Mesenchymal stem cell (in vitro differentiated cells and primary cell): Measurements from ENCODE around the gene AHNAK.

ENCODE experiments used
- DNase-seq: peaks from one replicate; pipeline ENCODE4 v3.0.0-alpha.2; 2013
- H2AFZ ChIP-seq: one replicate; pipeline ENCODE4 v1.6.1; 2013; ENCODE audit warnings: low read depth, mild to moderate bottlenecking, control low read depth, inconsistent platforms, low read length, moderate library complexity
- H2AK5ac ChIP-seq: 2 replicates; pipeline ENCODE4 v1.6.1; 2013; ENCODE audit warnings: low read length, moderate library complexity, mild to moderate bottlenecking, inconsistent platforms; ENCODE audit not compliant: severe bottlenecking
- H2BK120ac ChIP-seq: one replicate; pipeline ENCODE4 v1.6.1; 2013; ENCODE audit warnings: low read depth, mild to moderate bottlenecking, inconsistent platforms, low read length, moderate library complexity
- H2BK12ac ChIP-seq, 2 experiments: one replicate each; pipeline ENCODE4 v1.6.1; 2013; ENCODE audit warnings: inconsistent platforms in 2 of 2, low read length in 2 of 2, mild to moderate bottlenecking in 2 of 2, moderate library complexity in 2 of 2, control low read depth in 1 of 2
- H2BK15ac ChIP-seq: one replicate; pipeline ENCODE4 v1.6.1; 2013; ENCODE audit warnings: mild to moderate bottlenecking, low read depth, inconsistent platforms; ENCODE audit not compliant: poor library complexity, severe bottlenecking
- H2BK5ac ChIP-seq: 2 replicates; pipeline ENCODE4 v1.6.1; 2013; ENCODE audit warnings: low read depth, mild to moderate bottlenecking, low read length, control low read depth, inconsistent platforms; ENCODE audit not compliant: poor library complexity, severe bottlenecking
- H3K14ac ChIP-seq, 2 experiments: one replicate each; pipeline ENCODE4 v1.6.1; 2013; ENCODE audit warnings: inconsistent platforms in 2 of 2, low read length in 2 of 2, control low read depth in 1 of 2, mild to moderate bottlenecking in 1 of 2, moderate library complexity in 1 of 2
- H3K18ac ChIP-seq, 2 experiments: one replicate each; pipeline ENCODE4 v1.6.1; 2013; ENCODE audit warnings: inconsistent platforms in 2 of 2, low read length in 2 of 2, control low read depth in 1 of 2, low read depth in 1 of 2, mild to moderate bottlenecking in 1 of 2
- H3K23ac ChIP-seq, 2 experiments: one replicate each; pipeline ENCODE4 v1.6.1; 2013; ENCODE audit warnings: inconsistent platforms in 2 of 2, low read length in 2 of 2, mild to moderate bottlenecking in 2 of 2, moderate library complexity in 2 of 2, control low read depth in 1 of 2
- H3K27ac ChIP-seq: 2 replicates; pipeline ENCODE4 v1.5.1; 2013; ENCODE audit warnings: mild to moderate bottlenecking, moderate library complexity, low read length, control low read depth, inconsistent platforms; ENCODE audit not compliant: poor library complexity, severe bottlenecking
- H3K27me3 ChIP-seq, 2 experiments: 2 replicates each; pipeline versions ENCODE4 v1.6.1 to v1.7.0; 2013; ENCODE audit warnings: low read length in 2 of 2, mild to moderate bottlenecking in 2 of 2, moderate library complexity in 2 of 2, control low read depth in 1 of 2, inconsistent platforms in 1 of 2; ENCODE audit not compliant: control insufficient read depth in 1 of 2, insufficient read depth in 1 of 2
- H3K36me3 ChIP-seq, 2 experiments: 2 replicates each; pipeline versions ENCODE4 v1.6.1 to v1.7.0; 2013; ENCODE audit warnings: low read length in 2 of 2, control low read depth in 1 of 2, inconsistent platforms in 1 of 2, low read depth in 1 of 2, mild to moderate bottlenecking in 1 of 2; ENCODE audit not compliant: insufficient read depth in 2 of 2, control insufficient read depth in 1 of 2
- H3K4ac ChIP-seq, 2 experiments: one replicate each; pipeline ENCODE4 v1.6.1; 2013; ENCODE audit warnings: inconsistent platforms in 2 of 2, low read length in 2 of 2, mild to moderate bottlenecking in 2 of 2, moderate library complexity in 2 of 2, control low read depth in 1 of 2, low read depth in 1 of 2
- H3K4me1 ChIP-seq: 2 replicates; pipeline ENCODE4 v1.6.1; 2013; ENCODE audit warnings: low read depth, low read length, control low read depth; ENCODE audit not compliant: control insufficient read depth, insufficient read depth
- H3K4me2 ChIP-seq: 2 replicates; pipeline ENCODE4 v1.6.1; 2013; ENCODE audit warnings: low read length, mild to moderate bottlenecking, inconsistent platforms; ENCODE audit not compliant: poor library complexity, severe bottlenecking
- H3K4me3 ChIP-seq, 2 experiments: 2 replicates each; pipeline versions ENCODE4 v1.5.1 to v1.7.0; 2013; ENCODE audit warnings: low read length in 2 of 2, mild to moderate bottlenecking in 2 of 2, control low read depth in 1 of 2, low read depth in 1 of 2; ENCODE audit not compliant: insufficient read depth in 1 of 2
- H3K79me1 ChIP-seq: replicated peaks from 2 replicates; pipeline ENCODE4 v1.6.1; 2013; ENCODE audit warnings: mild to moderate bottlenecking, control low read depth, low read length, inconsistent platforms; ENCODE audit not compliant: poor library complexity, severe bottlenecking
- H3K9ac ChIP-seq: 2 replicates; pipeline ENCODE4 v1.7.0; 2013; ENCODE audit warnings: mild to moderate bottlenecking, low read length, moderate library complexity
- H3K9me3 ChIP-seq: 2 replicates; pipeline ENCODE4 v1.7.0; 2013; ENCODE audit warnings: mild to moderate bottlenecking, low read length; ENCODE audit not compliant: control insufficient read depth
- H4K8ac ChIP-seq: one replicate; pipeline ENCODE4 v1.6.1; 2013; ENCODE audit warnings: inconsistent platforms, mild to moderate bottlenecking, low read length, moderate library complexity
- H4K91ac ChIP-seq: one replicate; pipeline ENCODE4 v1.6.1; 2013; ENCODE audit warnings: mild to moderate bottlenecking, low read length, inconsistent platforms
- WGBS: methylation state at CpG from one replicate; pipeline ENCODE4 v1.1.7; 2013; ENCODE audit warnings: mixed read lengths; 5-methylcytosine and 5-hydroxymethylcytosine counted together

Gene AHNAK

GRCh38 chr11:62535802-62536201, 10.8 kb downstream of the AHNAK start:
- Histone ChIP-seq H2AFZ (no peak overlapping the region), H4K91ac (peak overlapping the region; percentile 41), H3K79me1 (peaks cover 4% of the 10 kb centered on the region), H3K4me3 (no peak overlapping the region), H4K8ac (peak overlapping the region; percentile 29), H3K4ac (no peak overlapping the region), H3K36me3 (peaks cover 62 to 73% of the 10 kb centered on the region in 2 experiments), H3K18ac (no peak overlapping the region), H3K27ac (peak overlapping the region; percentile 12), H2AK5ac (no peak overlapping the region), H3K4me2 (no peak overlapping the region), H2BK5ac (no peak overlapping the region), H2BK120ac (no peak overlapping the region), H3K23ac (no peak overlapping the region), H2BK15ac (no peak overlapping the region), H3K27me3 (no peaks in the 10 kb centered on the region), H3K14ac (no peak overlapping the region), H3K9ac (peak overlapping the region; percentile 16), H3K4me1 (peaks cover 48% of the 10 kb centered on the region), H3K9me3 (no peaks in the 10 kb centered on the region), H2BK12ac (no peak overlapping the region)
- WGBS: 94% methylated on average over 12 of the region's 12 CpGs
- DNase-seq: no peak

GRCh38 chr11:62534779-62535545, 11.6 kb downstream of the AHNAK start:
- Histone ChIP-seq H2BK5ac (no peak overlapping the region), H2BK120ac (no peak overlapping the region), H3K14ac (no peak overlapping the region), H3K4ac (no peak overlapping the region), H2AFZ (no peak overlapping the region), H2BK12ac (no peak overlapping the region), H3K4me1 (peaks cover 41% of the 10 kb centered on the region), H3K79me1 (peaks cover 8% of the 10 kb centered on the region), H4K91ac (peak overlapping the region; percentile 25), H3K23ac (no peak overlapping the region), H3K27ac (no peak overlapping the region), H4K8ac (no peak overlapping the region), H3K18ac (no peak overlapping the region), H3K4me3 (no peak overlapping the region), H3K9ac (no peak overlapping the region), H2BK15ac (peak overlapping the region; percentile 54), H2AK5ac (no peak overlapping the region), H3K4me2 (no peak overlapping the region), H3K27me3 (no peaks in the 10 kb centered on the region), H3K36me3 (peaks cover 70 to 79% of the 10 kb centered on the region in 2 experiments), H3K9me3 (no peaks in the 10 kb centered on the region)
- no peak for DNase-seq
- over 99% methylated on average over 19 of the region's 19 CpGs for WGBS

GRCh38 chr11:62532096-62532495, 14.5 kb downstream of the AHNAK start:
- H2AK5ac ChIP-seq: no peak overlapping the region
- H2AFZ ChIP-seq: no peak overlapping the region
- H3K36me3 ChIP-seq: peaks cover 90 to 94% of the 10 kb centered on the region in 2 experiments
- peaks cover 18% of the 10 kb centered on the region for H3K4me1 ChIP-seq
- H3K9ac ChIP-seq: no peak overlapping the region
- H2BK120ac ChIP-seq: no peak overlapping the region
- no peak overlapping the region for H3K4ac ChIP-seq
- DNase-seq: no peak
- no peak overlapping the region for H3K27ac ChIP-seq
- no peak overlapping the region for H2BK15ac ChIP-seq
- H4K8ac ChIP-seq: no peak overlapping the region
- no peak overlapping the region for H4K91ac ChIP-seq
- H3K4me2 ChIP-seq: no peak overlapping the region
- H3K23ac ChIP-seq: no peak overlapping the region
- no peak overlapping the region for H3K14ac ChIP-seq
- H3K79me1 ChIP-seq: peaks cover 12% of the 10 kb centered on the region
- no peak overlapping the region for H3K4me3 ChIP-seq
- H3K18ac ChIP-seq: no peak overlapping the region
- no peak overlapping the region for H2BK12ac ChIP-seq
- no peaks in the 10 kb centered on the region for H3K27me3 ChIP-seq
- H3K9me3 ChIP-seq: no peaks in the 10 kb centered on the region
- H2BK5ac ChIP-seq: no peak overlapping the region
- 100% methylated on average over 2 of the region's 2 CpGs for WGBS

- WGBS: 97% methylated on average over 14 of the region's 14 CpGs
- no peak overlapping the region for H3K14ac ChIP-seq
- H3K4ac ChIP-seq: no peak overlapping the region
These were observed 29.8 kb downstream of the AHNAK start for GRCh38 chr11:62516736-62517371.

More at GRCh38 chr11:62516736-62517371, 29.8 kb downstream of the AHNAK start:
- no peak overlapping the region for H2BK5ac ChIP-seq
- no peaks in the 10 kb centered on the region for H3K27me3 ChIP-seq
- no peak overlapping the region for H2AFZ ChIP-seq
- no peak overlapping the region for H3K4me3 ChIP-seq
- H3K36me3 ChIP-seq: peaks cover 77 to 80% of the 10 kb centered on the region in 2 experiments
- no peak overlapping the region for H3K18ac ChIP-seq
- H3K27ac ChIP-seq: peak overlapping the region; percentile 31
- H3K4me1 ChIP-seq: peaks cover 12% of the 10 kb centered on the region
- H3K23ac ChIP-seq: peak overlapping the region in 1 of 2 experiments; percentile 10
- H4K8ac ChIP-seq: no peak overlapping the region
- H2BK15ac ChIP-seq: no peak overlapping the region
- no peak for DNase-seq
- H2BK12ac ChIP-seq: no peak overlapping the region
- H3K79me1 ChIP-seq: peaks cover 11% of the 10 kb centered on the region
- peak overlapping the region; percentile 42 for H3K9ac ChIP-seq
- H2BK120ac ChIP-seq: no peak overlapping the region
- H2AK5ac ChIP-seq: no peak overlapping the region
- H3K9me3 ChIP-seq: no peaks in the 10 kb centered on the region
- no peak overlapping the region for H4K91ac ChIP-seq
- no peak overlapping the region for H3K4me2 ChIP-seq
